OCI-LY7 (cell line): ENCODE data around the gene MAN1C1. TPM values are rescaled to one million over a fixed set of nuclear protein-coding genes. Genes with fewer than 3 reads are reported as not detected.

Experiments used
- BruUV-seq: library from RNA; stranded (reverse); fragments of 400-500 nt; replicated peaks from 2 replicates; lab custom pipeline; 2021; lab: Mats Ljungman, UMichigan
- CTCF ChIA-PET: fragments of 300-600 bp; sonication (Branson Sonifier 250); formaldehyde crosslinking; loops from one replicate; lab custom pipeline; 2022; ENCODE audit warnings: antibody characterized with exemption; ENCODE audit not compliant: unreplicated experiment; lab: Charles Lee
- POLR2A ChIA-PET: fragments of 300-600 bp; sonication (Branson Sonifier 250); formaldehyde crosslinking; loops from one replicate; lab custom pipeline; 2022; ENCODE audit warnings: antibody characterized with exemption; lab: Charles Lee
- DNase-seq: peaks from one replicate; pipeline ENCODE4 v3.0.0-alpha.2; 2015; ENCODE audit warnings: low spot score
- H2AFZ ChIP-seq: fragments of 200-600 bp; sonication (generic), shearing (Covaris generic); 2 replicates; pipeline ENCODE4 v1.6.1; 2014; ENCODE audit warnings: mild to moderate bottlenecking, antibody characterized with exemption, low read length, moderate library complexity
- H3K27ac ChIP-seq: fragments of 200-600 bp; sonication (generic); 2 replicates; pipeline ENCODE4 v1.5.1; 2014; ENCODE audit warnings: mixed run types, low read depth, mild to moderate bottlenecking, moderate library complexity, low read length, inconsistent platforms; ENCODE audit not compliant: poor library complexity, severe bottlenecking
- H3K36me3 ChIP-seq: fragments of 200-600 bp; sonication (generic); 2 replicates; pipeline ENCODE4 v1.6.1; 2014; ENCODE audit warnings: mild to moderate bottlenecking, antibody characterized with exemption, low read length, moderate library complexity, mixed read lengths; ENCODE audit not compliant: insufficient read depth
- H3K4me1 ChIP-seq: fragments of 200-600 bp; sonication (generic); 2 replicates; pipeline ENCODE4 v1.5.1; 2014; ENCODE audit warnings: mild to moderate bottlenecking, low read length; ENCODE audit not compliant: insufficient read depth, poor library complexity, severe bottlenecking
- H3K4me2 ChIP-seq: fragments of 200-600 bp; sonication (generic); 2 replicates; pipeline ENCODE4 v1.6.1; 2014; ENCODE audit warnings: mild to moderate bottlenecking, low read length
- H3K4me3 ChIP-seq: fragments of 200-600 bp; sonication (generic); 2 replicates; pipeline ENCODE4 v1.5.1; 2014; ENCODE audit warnings: mild to moderate bottlenecking, low read depth, low read length; ENCODE audit not compliant: poor library complexity, severe bottlenecking
- H3K79me2 ChIP-seq: fragments of 200-600 bp; sonication (generic); 2 replicates; pipeline ENCODE4 v1.6.1; 2016; ENCODE audit warnings: low read depth, mild to moderate bottlenecking, low read length, moderate library complexity, mixed read lengths; ENCODE audit not compliant: insufficient read depth
- H3K9me2 ChIP-seq: fragments of 200-600 bp; sonication (generic); 2 replicates; pipeline ENCODE4 v1.6.1; 2016; ENCODE audit warnings: mild to moderate bottlenecking, low read length, mixed read lengths; ENCODE audit not compliant: insufficient read depth
- H3K9me3 ChIP-seq: fragments of 200-600 bp; sonication (generic); 2 replicates; pipeline ENCODE4 v1.6.1; 2014; ENCODE audit warnings: mild to moderate bottlenecking, mixed run types, low read length, mixed read lengths
- H4K20me1 ChIP-seq: fragments of 200-600 bp; sonication (generic); 2 replicates; pipeline ENCODE4 v1.6.1; 2014; ENCODE audit warnings: mild to moderate bottlenecking, antibody characterized with exemption, low read length, moderate library complexity, mixed read lengths; ENCODE audit not compliant: insufficient read depth
- CTCF ChIP-seq: fragments of 200-600 bp; sonication (generic); conservative IDR thresholded peaks from 2 replicates; pipeline ENCODE4 v1.5.1; 2014; ENCODE audit warnings: mild to moderate bottlenecking, antibody characterized with exemption, low read length, moderate library complexity, mixed read lengths
- EZH2phosphoT487 ChIP-seq: fragments of 200-600 bp; sonication (generic); IDR thresholded peaks from 2 replicates; pipeline ENCODE4 v1.6.1; 2018; ENCODE audit warnings: low read depth, borderline replicate concordance, mild to moderate bottlenecking, mixed run types, antibody characterized with exemption, low read length, moderate library complexity, mixed read lengths
- intact Hi-C: fragments of 100-400 bp; cut with micrococcal nuclease; formaldehyde crosslinking; loops from one replicate; pipeline ENCODE4 v1.10.0; 2022; ENCODE audit not compliant: unreplicated experiment
- total RNA-seq, 2 experiments: library from RNA; depleted of rRNA in 1 of 2; stranded (reverse); fragments of >200 nt in 1 of 2; shearing (Covaris generic) in 1 of 2; gene quantifications; 2 replicates each; pipeline ENCODE4 v1.2.3, GENCODE V29; 2014 to 2022

The MAN1C1 gene
- total RNA-seq, 2 experiments from 2014 or later, result 3.0 to 4.9 TPM

- no peaks in the 10 kb centered on the region for H3K79me2 ChIP-seq
- no peaks in the 10 kb centered on the region for H3K9me2 ChIP-seq
- CTCF ChIA-PET, result no interaction called here
- H2AFZ ChIP-seq, result no peak overlapping the region
- intact Hi-C loops, result no loop called here
- no peak for DNase-seq
- no peak overlapping the region for H3K4me3 ChIP-seq
- no peaks in the 10 kb centered on the region for H4K20me1 ChIP-seq
- TF ChIP-seq CTCF (no peak), EZH2phosphoT487 (no peak)
- POLR2A ChIA-PET, result no interaction called here
- no TSS peak for BruUV-seq
- peaks cover 34% of the 10 kb centered on the region for H3K4me1 ChIP-seq
- no peaks in the 10 kb centered on the region for H3K36me3 ChIP-seq
- peak overlapping the region; percentile 96 for H3K4me2 ChIP-seq
- no peaks in the 10 kb centered on the region for H3K9me3 ChIP-seq
- no peak overlapping the region for H3K27ac ChIP-seq
Measured at GRCh38 chr1:25620701-25621350, 4.2 kb downstream of the MAN1C1 start.

GRCh38 chr1:25621876-25622275 lies 5.3 kb downstream of the MAN1C1 start:
- Histone ChIP-seq H3K9me2 (no peaks in the 10 kb centered on the region), H3K79me2 (no peaks in the 10 kb centered on the region), H3K9me3 (no peaks in the 10 kb centered on the region), H3K4me2 (no peak overlapping the region), H3K4me3 (no peak overlapping the region), H4K20me1 (no peaks in the 10 kb centered on the region), H3K36me3 (no peaks in the 10 kb centered on the region), H3K27ac (no peak overlapping the region), H2AFZ (no peak overlapping the region), H3K4me1 (peaks cover 30% of the 10 kb centered on the region)
- intact Hi-C loops, result no loop called here
- POLR2A ChIA-PET, result no interaction called here
- DNase-seq, result no peak
- CTCF ChIA-PET, result no interaction called here
- BruUV-seq, result no TSS peak
- TF ChIP-seq EZH2phosphoT487 (no peak), CTCF (no peak)

DNA sequence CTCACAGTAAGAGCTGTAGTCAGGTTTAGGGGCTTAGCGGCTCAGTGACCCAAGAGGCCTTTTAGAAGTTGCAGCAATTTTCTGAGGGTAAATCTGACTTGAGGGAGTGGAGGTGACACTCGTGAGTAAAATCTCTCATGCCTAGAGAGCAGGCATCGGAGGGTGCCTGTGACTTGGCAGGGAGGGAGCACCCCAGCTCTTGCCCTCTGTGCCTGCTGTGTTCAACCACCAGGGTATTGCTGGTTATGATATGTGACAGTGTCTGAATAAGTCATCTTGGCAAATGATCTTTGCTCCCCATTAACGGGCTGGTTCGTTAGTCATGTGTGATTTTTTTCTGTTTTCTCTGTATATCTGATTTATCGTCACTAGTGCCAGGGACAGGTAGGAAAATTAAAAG lies 5.9 kb downstream of the MAN1C1 start:
- TF ChIP-seq CTCF, result no peak
- intact Hi-C loops, result no loop called here

More for the DNA sequence above, 5.9 kb downstream of the MAN1C1 start:
- DNase-seq, result no peak
- Histone ChIP-seq H3K4me3 (no peak overlapping the region), H2AFZ (no peak overlapping the region), H3K27ac (no peak overlapping the region), H3K36me3 (no peaks in the 10 kb centered on the region), H4K20me1 (no peaks in the 10 kb centered on the region), H3K9me2 (no peaks in the 10 kb centered on the region), H3K79me2 (no peaks in the 10 kb centered on the region), H3K9me3 (no peaks in the 10 kb centered on the region), H3K4me2 (no peak overlapping the region), H3K4me1 (peaks cover 29% of the 10 kb centered on the region)
- ChIA-PET CTCF (no interaction called here), POLR2A (interaction anchor here (0.6 kb wide), 1 partner anchor 33 kb away, joined by 3 read pairs; no protein-coding TSS in a partner anchor)
- BruUV-seq, result no TSS peak
